ENCODE measurements around the gene CAPZA1. TPM values are rescaled to one million over a fixed set of nuclear protein-coding genes. Genes with fewer than 3 reads are reported as not detected.

The CAPZA1 gene
- total and polyA plus RNA-seq, 10 of the 15 experiments (the other 5 are each of a cell fraction or from before 2014, with no cell fraction given), result 187 to 886 (median 278) TPM

GRCh38 chr1:112676543-112676942 lies 56.9 kb downstream of the CAPZA1 start:
- no peaks in the 10 kb centered on the region for H3K9me3 ChIP-seq (replicated peaks; ENCODE audit: control insufficient read depth, insufficient read depth, low read length)
- WGBS (ENCODE audit: insufficient coverage, insufficient replicate concordance, low lambda C conversion rate, missing lambda C conversion rate), result 100% methylated on average over 3 of the region's 3 CpGs
- peaks cover 9% of the 10 kb centered on the region for H3K4me1 ChIP-seq (ENCODE audit: control insufficient read depth, insufficient read depth, low read length)
- intact Hi-C loops (cut with micrococcal nuclease; ENCODE audit: unreplicated experiment), result no loop called here
- ChIA-PET RAD21 (ENCODE audit: unreplicated experiment) (interaction anchor here (1.6 to 4.8 kb wide), 5 partner anchors 27 to 286 kb away, joined by 4 to 42 read pairs (median 13); partner anchors contain the start of genes CAPZA1, PPM1J and ST7L), POLR2A (interaction anchor here (0.5 to 1.0 kb wide), 5 partner anchors 20 to 52 kb away, joined by 3 to 5 read pairs (median 3); partner anchors contain the start of gene PPM1J), SMC1A (ENCODE audit: uncharacterized antibody, unreplicated experiment) (interaction anchor here (1.0 to 3.9 kb wide), 3 partner anchors 10 to 54 kb away, joined by 3 to 28 read pairs (median 5); no protein-coding TSS in a partner anchor), CTCF (interaction anchor here (0.6 to 6.2 kb wide), 3 partner anchors 28 to 54 kb away, joined by 3 to 33 read pairs (median 28); partner anchors contain the start of gene RHOC)
- H3K9ac ChIP-seq (ENCODE audit: control insufficient read depth, insufficient read depth, low read length), result no peak overlapping the region
- peak in 1 of 2 experiments; percentile 31; a peak in 1 of 4 replicates for TF ChIP-seq BHLHE40 (IDR thresholded peaks at IDR 0.05; ENCODE audit: borderline replicate concordance in 1 of 2, low read depth in 2 of 2, low read length in 1 of 2)
- no peak for TF ChIP-seq BCL11A (IDR thresholded peaks at IDR 0.05; ENCODE audit: low read depth, low read length)
- TF ChIP-seq REST (IDR thresholded peaks at IDR 0.05; ENCODE audit: low read depth, low read length), result no peak
- no peak for TF ChIP-seq ZNF687 (IDR thresholded peaks at IDR 0.05)
- no peak for TF ChIP-seq ELK1 (IDR thresholded peaks at IDR 0.05; ENCODE audit: low read depth, low read length)
- no peak for ATAC-seq
- no peak for DNase-seq (ENCODE audit: low read depth, low spot score)
- H4K20me1 ChIP-seq (ENCODE audit: control insufficient read depth, insufficient read depth), result no peaks in the 10 kb centered on the region
- H2AFZ ChIP-seq (ENCODE audit: control insufficient read depth, low read depth, low read length), result no peak overlapping the region
- no peak overlapping the region for H3K4me3 ChIP-seq
- peaks cover 17% of the 10 kb centered on the region for H3K79me2 ChIP-seq (ENCODE audit: control insufficient read depth, insufficient read depth, low read length)
- H3K36me3 ChIP-seq (ENCODE audit: control insufficient read depth in 2 of 2, insufficient read depth in 2 of 2, low read length in 1 of 2), result no peaks in the 10 kb centered on the region
- H3K4me2 ChIP-seq (ENCODE audit: control insufficient read depth, insufficient read depth), result peak overlapping the region; percentile 44
- H3K27ac ChIP-seq (ENCODE audit: control insufficient read depth, insufficient read depth), result no peak overlapping the region
- no peaks in the 10 kb centered on the region for H3K27me3 ChIP-seq (replicated peaks in 1 of 2; ENCODE audit: control insufficient read depth in 2 of 2, insufficient read depth in 2 of 2, low read length in 1 of 2)
- in situ Hi-C loops (cut with MboI), result no loop called here
- FAIRE-seq, result no peak
- no TSS peak for BruUV-seq (replicated peaks)
